ENCODE results near the gene AP4E1.
"Not testable (repeated sequence)": the region's sequence is repeated elsewhere in the genome, so short reads cannot be mapped to it uniquely, and the experiment has no call there.

AP4E1 gene

DNA sequence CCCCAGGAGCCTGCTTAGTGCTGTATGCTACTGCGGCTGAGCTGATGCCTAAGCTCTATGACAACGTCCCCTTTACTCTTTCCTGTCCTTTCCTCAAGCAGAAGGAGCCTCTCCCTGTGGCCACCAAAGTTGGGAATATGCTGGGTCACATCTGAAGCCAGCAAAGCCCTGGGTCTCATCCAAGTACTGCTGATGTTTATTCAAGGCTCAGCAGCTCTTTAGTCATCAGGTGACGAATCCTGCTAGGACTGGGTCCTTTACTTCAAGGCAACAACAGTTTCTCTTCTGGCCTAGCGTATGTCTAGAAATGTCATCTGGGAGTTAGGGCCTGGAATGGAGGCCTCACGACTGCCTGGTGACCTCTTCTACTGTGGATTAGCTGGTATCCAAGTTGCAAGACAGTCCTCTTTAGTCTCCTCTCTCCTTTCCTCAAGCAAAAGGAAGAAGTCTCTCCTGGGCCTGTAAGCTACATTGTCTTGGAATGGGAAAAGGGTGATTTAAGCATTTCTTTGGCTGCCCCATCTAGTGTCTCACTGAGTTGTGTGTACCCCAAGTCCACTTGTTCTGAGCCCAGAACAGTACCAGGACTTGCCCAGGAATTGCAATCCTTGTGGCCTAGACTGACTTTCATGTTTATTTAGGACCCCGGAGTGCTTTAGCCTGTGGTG is 122.3 kb downstream of the AP4E1 start:
- DNase-seq, result no peak

DNA sequence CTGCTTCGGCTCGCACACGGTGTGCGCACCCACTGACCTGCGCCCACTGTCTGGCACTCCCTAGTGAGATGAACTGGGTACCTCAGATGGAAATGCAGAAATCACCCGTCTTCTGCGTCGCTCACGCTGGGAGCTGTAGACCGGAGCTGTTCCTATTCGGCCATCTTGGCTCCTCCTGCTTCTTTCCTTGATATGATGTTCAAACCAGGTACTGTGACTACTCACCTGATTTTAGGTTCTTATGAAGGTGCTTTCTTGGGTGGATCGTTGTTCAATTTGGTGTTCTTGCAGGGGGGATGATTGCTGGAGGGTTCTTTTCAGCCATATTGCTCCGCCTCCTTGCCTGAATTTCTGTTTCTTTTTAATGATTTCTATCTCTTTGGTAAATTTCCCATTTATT is 129.0 kb downstream of the AP4E1 start:
- DNase-seq, result not testable (repeated sequence)

DNA sequence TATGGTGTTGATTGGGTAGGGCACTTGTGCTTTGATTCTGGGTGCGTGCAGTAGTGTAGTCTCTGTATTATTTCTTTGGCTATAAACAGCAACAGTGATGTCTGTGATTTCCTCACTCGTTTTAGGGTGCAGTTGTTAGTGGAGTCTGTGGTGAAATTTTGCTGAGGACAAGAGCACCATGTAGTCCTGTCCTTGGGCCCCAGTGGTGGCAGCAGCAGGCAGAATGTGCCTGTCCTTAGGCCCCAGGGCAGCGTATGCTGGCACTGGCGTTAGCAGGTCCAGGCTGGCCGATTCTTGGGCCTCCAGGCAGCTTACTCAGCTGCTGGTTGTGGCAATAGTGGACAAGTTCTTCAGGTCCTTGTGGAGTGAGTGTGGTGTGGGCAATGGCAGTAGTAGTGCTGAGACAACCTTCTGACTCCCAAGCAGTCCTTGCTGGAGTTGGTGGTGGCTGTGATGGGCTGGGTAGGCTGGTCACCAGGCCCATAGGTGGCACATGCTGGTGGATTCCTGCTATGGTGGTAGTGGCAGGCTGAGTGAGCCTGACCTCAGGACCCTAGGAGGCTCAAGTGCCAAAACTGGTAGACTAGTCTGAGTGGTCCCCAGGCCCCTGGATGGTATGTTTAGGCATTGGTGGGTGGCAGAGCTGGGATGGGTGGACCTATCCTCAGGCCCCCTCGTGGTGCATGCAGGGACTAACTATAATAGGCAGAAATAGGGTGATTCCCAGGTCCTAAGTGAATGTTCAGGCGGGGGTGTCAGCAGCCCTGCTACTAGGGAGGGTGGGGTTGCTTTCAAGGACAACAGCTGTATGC is 129.9 kb downstream of the AP4E1 start:
- no peak for DNase-seq

DNA sequence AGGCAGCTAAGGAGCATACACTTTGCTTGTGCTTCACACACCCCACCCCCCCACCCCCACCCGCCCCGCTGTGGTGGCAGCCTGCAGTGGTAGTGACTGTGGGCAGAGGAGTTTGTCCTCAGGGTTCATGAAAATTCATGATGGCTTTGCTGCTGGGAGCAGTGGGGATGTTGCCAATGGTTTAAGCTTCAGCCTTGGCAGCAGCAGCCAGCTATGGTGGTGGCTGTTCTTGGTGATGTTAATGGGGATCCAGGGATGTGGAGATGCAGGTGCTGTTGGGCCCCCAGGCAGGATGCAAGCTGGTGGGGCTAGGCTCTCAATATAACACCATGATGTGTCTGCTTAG is 130.5 kb downstream of the AP4E1 start:
- no peak for DNase-seq

DNA sequence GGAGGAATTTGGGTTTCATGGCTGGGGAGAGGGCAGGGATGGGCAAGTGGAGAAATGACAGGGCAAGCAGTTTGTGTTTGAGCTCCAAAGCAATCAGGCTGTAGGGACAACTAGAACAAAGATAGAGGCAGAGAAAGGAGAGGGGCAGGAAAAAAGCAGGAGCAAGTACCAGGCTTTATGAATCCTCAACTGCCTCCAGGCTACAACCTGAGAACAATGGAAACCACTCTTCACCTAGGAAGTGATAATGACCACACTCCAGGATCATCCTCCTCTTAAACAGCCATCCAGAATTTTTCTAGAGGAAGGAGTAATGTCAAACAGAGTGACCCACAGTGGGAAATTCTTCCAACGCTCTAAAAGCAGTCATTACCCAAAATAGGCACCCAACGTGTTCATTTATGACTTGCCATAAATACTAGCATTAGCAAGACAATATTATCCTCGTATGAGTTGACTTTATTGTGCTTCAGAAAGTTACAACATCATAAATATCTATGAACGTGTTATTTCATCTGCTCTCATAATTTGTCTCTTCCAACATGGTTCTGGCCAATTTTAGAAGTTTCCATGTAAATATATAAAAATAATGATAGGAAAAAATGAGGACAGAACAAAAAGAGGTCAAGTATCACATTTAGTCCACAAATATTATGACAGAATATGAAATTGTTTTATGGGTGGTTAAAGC is 135.7 kb downstream of the AP4E1 start:
- DNase-seq, result no peak

DNA sequence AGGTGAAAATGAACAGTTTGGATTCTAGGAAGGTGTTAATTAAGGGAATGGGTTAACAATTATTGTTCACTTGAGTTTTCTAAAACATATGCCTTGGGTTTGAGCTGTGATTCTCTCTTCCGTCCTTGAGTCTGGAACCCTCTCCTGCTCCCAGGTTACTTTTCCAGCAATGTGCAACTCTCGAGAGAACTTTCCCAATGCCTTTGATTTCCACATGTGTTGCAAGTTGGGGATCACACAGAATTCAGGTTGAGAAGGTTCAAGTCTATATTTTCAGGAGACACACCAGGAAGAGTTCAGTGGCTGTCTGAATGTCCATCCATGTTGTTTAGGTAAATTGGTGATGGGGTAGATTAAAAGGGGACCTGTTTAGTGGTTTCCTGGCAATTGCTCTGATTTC is 137.5 kb downstream of the AP4E1 start:
- DNase-seq, result no peak

DNA sequence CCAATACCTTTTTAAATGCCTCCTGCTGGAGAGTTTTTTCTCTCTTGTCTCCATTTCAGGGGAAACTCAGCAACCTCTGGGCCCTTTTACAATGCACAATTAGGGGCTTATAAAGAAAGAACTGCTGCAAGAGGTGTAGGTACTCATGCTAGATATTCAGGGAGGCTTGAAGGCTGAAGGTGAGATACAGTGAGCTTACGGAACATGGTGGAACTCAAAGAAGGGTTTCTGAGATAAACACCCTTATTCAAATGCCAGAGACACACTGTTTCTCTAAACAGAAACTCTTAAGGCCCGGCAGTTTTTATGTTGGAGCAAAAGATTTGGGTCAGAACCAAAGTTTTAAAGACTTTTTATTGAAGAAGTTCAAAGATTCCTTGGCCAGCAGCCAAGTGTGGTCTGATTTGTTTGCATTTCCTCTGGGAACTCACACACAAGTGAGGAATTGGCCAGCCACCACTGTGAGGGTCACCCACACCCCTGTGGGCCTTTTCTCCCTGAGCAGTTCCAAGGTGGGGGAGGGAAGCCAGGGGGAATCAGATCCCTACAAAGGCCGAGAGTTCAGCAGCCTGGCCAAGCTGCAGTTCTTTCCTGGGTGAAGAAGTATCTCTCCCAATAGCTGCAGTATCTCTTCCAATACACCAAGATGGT is 138.4 kb downstream of the AP4E1 start:
- DNase-seq, result no peak

DNA sequence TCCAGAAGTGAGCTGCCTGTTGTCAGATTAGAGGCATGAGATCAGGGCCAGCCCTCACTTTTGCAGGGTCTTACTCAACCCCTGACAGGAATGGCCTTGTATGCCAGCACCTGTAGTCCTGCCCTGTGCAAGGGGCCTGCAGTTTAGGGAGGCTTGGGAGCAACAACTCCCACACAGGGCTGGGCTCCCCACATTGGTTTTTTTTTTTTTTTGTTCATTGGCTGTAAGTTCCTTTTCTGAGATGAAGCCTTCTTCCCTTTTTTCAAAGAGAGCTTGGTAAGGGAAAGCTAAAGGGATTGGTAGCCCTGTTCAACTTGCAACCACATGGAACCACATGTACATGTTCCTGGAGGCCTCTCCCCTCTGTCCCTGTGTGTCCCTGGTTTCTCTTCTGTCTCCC is 139.8 kb downstream of the AP4E1 start:
- no peak for DNase-seq

DNA sequence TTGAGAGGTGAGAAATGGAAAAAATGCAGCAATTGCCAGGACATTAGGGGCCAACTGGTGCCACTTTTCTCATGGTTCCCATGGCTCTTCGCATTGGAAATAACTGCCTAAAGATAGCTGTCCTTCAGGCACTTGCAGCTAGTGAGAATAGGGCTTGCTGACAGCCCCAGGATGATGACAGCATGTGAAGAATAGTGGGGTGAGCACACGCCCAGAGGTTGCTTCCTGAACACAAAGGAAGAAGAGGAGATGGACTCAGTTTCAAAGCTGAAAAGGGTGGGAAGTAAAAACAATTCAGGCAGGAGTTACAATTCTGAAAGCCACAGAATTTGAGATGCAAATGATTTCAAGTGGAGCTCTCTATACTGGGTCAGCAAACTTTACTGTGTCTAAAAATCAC is 140.6 kb downstream of the AP4E1 start:
- DNase-seq, result no peak

DNA sequence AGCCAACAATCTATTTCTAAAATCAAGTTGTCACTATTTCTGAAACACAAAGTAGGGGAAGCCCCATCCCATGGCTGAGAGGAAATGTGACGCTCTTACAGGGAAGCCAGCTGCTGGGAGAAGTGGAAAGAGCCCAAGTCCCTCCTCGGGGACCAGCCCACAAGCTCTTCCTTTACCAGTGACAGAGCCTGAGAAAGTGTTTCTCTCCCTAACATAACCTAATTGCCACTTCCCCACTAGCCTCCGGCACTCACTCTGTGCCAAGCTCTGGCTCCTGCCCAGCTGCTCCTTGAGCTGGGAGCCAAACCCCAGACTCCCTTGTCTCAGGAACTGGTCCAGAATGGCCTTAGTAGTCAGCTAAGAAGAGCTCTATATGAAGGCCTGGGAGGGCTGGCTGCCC is 143.3 kb downstream of the AP4E1 start:
- DNase-seq, result no peak

DNA sequence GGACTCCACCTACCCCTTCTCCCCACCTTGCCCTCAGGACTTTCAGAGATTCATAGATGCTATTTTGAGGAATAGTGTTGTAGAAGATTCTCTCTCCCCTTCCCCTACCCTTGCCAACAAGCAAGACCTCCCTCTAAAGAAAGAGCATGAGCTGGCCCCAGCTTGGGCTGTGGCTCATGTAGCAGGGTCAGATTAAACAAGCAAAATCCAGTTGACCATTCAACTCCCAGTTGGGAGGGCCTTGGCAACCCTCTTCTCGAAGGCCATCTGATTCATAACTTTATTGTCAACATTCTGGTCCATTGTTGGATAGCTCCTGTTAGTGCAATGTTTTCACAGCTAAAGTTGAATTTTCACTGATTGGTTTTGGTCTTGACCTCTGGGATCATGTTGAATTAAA is 145.1 kb downstream of the AP4E1 start:
- DNase-seq, result no peak

DNA sequence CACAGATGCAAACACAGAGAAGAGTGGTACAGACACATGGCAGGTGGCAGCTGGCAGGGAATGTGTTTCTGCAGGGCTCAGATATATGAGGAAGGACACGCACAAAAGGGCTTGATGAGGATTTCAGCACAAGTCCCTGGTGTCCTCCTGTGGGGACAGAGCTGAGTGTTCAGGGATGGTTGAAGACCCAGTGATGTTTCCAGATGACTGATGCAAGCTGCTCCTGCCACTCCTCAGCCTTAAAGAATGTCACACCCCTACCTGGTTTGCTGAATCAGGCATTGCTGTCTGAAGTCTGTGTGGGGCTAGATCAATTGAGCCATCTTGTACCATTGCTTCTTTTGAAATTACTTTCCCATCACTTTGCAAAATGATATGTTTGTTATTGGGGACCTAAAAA is 146.1 kb downstream of the AP4E1 start:
- DNase-seq, result no peak
